Activated CD8-positive, alpha-beta memory T cell treated with anti-CD3 and anti-CD28 coated beads, Interleukin-2, amount 50 U/mL, for 4 hours (primary cell): Measurements from ENCODE around the gene SLC12A2.

Experiments used
- DNase-seq: peaks from one replicate; pipeline ENCODE4 v3.0.0-alpha.2; 2020

SLC12A2 gene

DNA sequence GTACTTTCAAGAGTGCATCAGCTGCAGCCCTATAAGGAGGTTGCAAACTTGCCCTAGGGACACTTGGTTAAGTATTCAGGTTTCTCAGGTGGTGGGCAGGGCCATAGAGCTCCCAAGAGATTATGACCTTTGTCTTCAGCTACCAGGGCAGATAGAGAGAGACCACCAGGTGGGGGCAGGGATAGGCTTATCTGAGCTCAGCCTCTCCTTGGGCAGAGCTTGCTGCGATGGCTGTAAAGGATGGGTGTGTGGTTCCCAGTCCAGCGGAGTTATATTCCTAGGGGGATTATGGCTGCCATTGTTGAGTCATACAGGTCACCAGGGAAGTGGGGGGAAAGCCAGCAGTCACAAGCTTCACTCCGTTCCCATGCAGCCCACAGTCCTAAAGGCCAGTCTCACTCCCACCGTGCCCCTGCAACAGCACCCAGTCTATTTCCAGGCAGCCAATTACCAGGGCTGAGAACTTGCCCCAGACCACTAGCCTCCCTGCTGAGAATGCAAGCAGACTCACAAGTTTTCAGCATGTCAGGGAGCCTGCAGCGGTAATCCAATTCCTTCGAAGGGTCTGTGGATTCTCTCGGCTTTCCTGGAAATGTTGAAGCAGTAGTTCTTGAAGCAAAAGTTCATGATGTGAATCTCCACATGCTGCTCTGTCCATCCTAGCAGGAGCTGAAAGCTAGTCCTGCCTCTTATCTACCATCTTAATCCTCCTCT lies 151.5 kb downstream of the SLC12A2 start:
- no peak for DNase-seq

DNA sequence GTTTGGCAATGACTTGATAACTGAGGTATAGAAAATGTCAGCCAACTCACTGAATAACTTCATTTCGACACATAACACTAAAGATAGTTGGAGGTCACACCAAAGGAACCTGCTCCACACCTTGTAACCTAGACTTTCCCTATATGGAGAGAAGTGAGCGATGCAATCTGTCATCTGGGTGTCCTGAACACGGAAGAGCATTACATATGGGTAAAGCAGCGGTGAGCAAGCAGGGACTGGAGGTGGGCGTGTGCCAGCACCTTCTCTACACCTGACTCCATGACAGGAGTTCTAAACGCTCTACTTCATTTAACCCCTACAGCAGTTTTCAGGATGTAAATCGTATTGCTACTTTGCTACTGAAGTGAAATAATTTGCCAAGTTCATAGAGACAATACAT lies 152.8 kb downstream of the SLC12A2 start:
- no peak for DNase-seq

DNA sequence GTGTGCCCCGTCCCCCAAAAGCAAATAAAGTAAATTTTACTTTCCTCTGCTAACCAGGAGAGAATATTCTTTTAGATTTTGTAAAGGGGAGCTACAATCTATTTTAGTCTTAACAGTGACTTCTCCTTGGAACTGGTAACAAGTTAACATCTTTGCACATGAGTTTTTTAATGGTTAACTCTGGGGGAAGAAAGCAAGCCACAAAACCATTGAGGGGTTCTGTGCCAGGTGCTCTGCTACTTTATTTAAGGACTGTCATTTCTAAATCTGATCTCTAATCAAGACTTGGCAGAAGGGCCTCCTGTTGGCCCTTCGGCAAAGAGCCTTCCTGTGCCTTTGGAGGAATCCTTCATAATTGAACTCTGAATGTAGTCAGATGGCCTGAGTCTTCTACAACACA lies 153.4 kb downstream of the SLC12A2 start:
- DNase-seq: no peak

DNA sequence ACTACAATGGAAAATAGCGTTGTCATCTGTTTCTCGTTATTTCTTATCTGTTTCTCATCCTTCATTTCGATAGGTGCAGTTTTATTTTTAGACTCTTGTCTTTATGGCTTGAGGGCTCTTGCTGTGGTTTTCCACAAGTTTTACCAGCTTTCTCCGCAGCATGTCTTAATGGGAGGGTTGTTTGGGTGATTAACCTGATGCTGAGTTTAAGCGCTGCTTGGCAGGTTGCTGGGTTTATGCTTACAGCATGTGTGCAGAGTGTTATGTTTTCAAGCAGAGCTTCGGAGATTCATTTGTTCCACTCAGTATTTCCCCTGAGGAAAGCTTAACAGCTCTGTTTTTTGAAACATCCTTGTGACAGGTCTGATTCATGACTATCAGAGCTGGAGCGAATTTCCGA lies 154.0 kb downstream of the SLC12A2 start:
- no peak for DNase-seq
